ENCODE data around the gene KIAA0513.

The KIAA0513 gene

GRCh38 chr16:85002099-85002541 is 25.5 kb upstream of the KIAA0513 start:
- H3K4me3 ChIP-seq (ENCODE audit: low read depth, low read length, poor library complexity, severe bottlenecking), result no peak overlapping the region
- no peak overlapping the region for H2AFZ ChIP-seq (ENCODE audit: low read length)
- no peaks in the 10 kb centered on the region for H3K36me3 ChIP-seq (ENCODE audit: insufficient read depth, low read length)
- H3K4me1 ChIP-seq (ENCODE audit: insufficient read depth, low read length, severe bottlenecking), result no peaks in the 10 kb centered on the region
- H3K27ac ChIP-seq (ENCODE audit: low read depth, low read length, poor library complexity, severe bottlenecking), result no peak overlapping the region
- H3K9ac ChIP-seq (ENCODE audit: low read length), result no peak overlapping the region
- no peaks in the 10 kb centered on the region for H4K20me1 ChIP-seq (ENCODE audit: insufficient read depth, low read length)
- H3K79me2 ChIP-seq (ENCODE audit: insufficient read depth, low read length), result peaks cover 22% of the 10 kb centered on the region
- H3F3A ChIP-seq (ENCODE audit: insufficient read depth, low read length), result no peaks in the 10 kb centered on the region
- TF ChIP-seq CTCF (IDR thresholded peaks at IDR 0.05; ENCODE audit: low read length), result no peak
- H3K9me3 ChIP-seq (ENCODE audit: low read length), result no peaks in the 10 kb centered on the region
- no peak overlapping the region for H3K4me2 ChIP-seq (ENCODE audit: low read length)
- no peaks in the 10 kb centered on the region for H3K27me3 ChIP-seq (ENCODE audit: insufficient read depth, low read length)
- H3K9me2 ChIP-seq (ENCODE audit: low read depth, low read length), result no peaks in the 10 kb centered on the region

- Histone ChIP-seq H3K4me3 (ENCODE audit: low read depth, low read length, poor library complexity, severe bottlenecking) (no peak overlapping the region), H3K27me3 (ENCODE audit: insufficient read depth, low read length) (no peaks in the 10 kb centered on the region), H3K9ac (ENCODE audit: low read length) (no peak overlapping the region), H3K4me1 (ENCODE audit: insufficient read depth, low read length, severe bottlenecking) (no peaks in the 10 kb centered on the region), H3K9me2 (ENCODE audit: low read depth, low read length) (no peaks in the 10 kb centered on the region), H3K27ac (ENCODE audit: low read depth, low read length, poor library complexity, severe bottlenecking) (no peak overlapping the region), H4K20me1 (ENCODE audit: insufficient read depth, low read length) (no peaks in the 10 kb centered on the region), H3K36me3 (ENCODE audit: insufficient read depth, low read length) (no peaks in the 10 kb centered on the region), H3F3A (ENCODE audit: insufficient read depth, low read length) (no peaks in the 10 kb centered on the region), H2AFZ (ENCODE audit: low read length) (no peak overlapping the region), H3K79me2 (ENCODE audit: insufficient read depth, low read length) (peaks cover 22% of the 10 kb centered on the region), H3K4me2 (ENCODE audit: low read length) (no peak overlapping the region), H3K9me3 (ENCODE audit: low read length) (no peaks in the 10 kb centered on the region)
- TF ChIP-seq EZH2 (IDR thresholded peaks at IDR 0.05; ENCODE audit: borderline replicate concordance, low read length) (no peak), CTCF (IDR thresholded peaks at IDR 0.05; ENCODE audit: low read length) (no peak)
Measured at GRCh38 chr16:85002608-85003007, 25.0 kb upstream of the KIAA0513 start.

GRCh38 chr16:85003076-85003475 is 24.5 kb upstream of the KIAA0513 start:
- Histone ChIP-seq H3K9ac (ENCODE audit: low read length) (no peak overlapping the region), H3K4me3 (ENCODE audit: low read depth, low read length, poor library complexity, severe bottlenecking) (no peak overlapping the region), H2AFZ (ENCODE audit: low read length) (no peak overlapping the region), H3K9me2 (ENCODE audit: low read depth, low read length) (no peaks in the 10 kb centered on the region), H4K20me1 (ENCODE audit: insufficient read depth, low read length) (no peaks in the 10 kb centered on the region), H3K4me1 (ENCODE audit: insufficient read depth, low read length, severe bottlenecking) (no peaks in the 10 kb centered on the region), H3K4me2 (ENCODE audit: low read length) (no peak overlapping the region), H3K36me3 (ENCODE audit: insufficient read depth, low read length) (no peaks in the 10 kb centered on the region), H3K27ac (ENCODE audit: low read depth, low read length, poor library complexity, severe bottlenecking) (no peak overlapping the region), H3K9me3 (ENCODE audit: low read length) (no peaks in the 10 kb centered on the region), H3K79me2 (ENCODE audit: insufficient read depth, low read length) (peaks cover 22% of the 10 kb centered on the region), H3F3A (ENCODE audit: insufficient read depth, low read length) (no peaks in the 10 kb centered on the region), H3K27me3 (ENCODE audit: insufficient read depth, low read length) (no peaks in the 10 kb centered on the region)
- TF ChIP-seq EZH2 (IDR thresholded peaks at IDR 0.05; ENCODE audit: borderline replicate concordance, low read length), result no peak

GRCh38 chr16:85003725-85004586 is 23.6 kb upstream of the KIAA0513 start:
- no peaks in the 10 kb centered on the region for H3F3A ChIP-seq (ENCODE audit: insufficient read depth, low read length)
- no peaks in the 10 kb centered on the region for H4K20me1 ChIP-seq (ENCODE audit: insufficient read depth, low read length)
- H2AFZ ChIP-seq (ENCODE audit: low read length), result no peak overlapping the region
- no peaks in the 10 kb centered on the region for H3K9me2 ChIP-seq (ENCODE audit: low read depth, low read length)
- no peak overlapping the region for H3K9ac ChIP-seq (ENCODE audit: low read length)
- no peak overlapping the region for H3K27ac ChIP-seq (ENCODE audit: low read depth, low read length, poor library complexity, severe bottlenecking)
- no peak overlapping the region for H3K4me3 ChIP-seq (ENCODE audit: low read depth, low read length, poor library complexity, severe bottlenecking)
- no peak overlapping the region for H3K4me2 ChIP-seq (ENCODE audit: low read length)
- H3K79me2 ChIP-seq (ENCODE audit: insufficient read depth, low read length), result peaks cover 18% of the 10 kb centered on the region
- H3K4me1 ChIP-seq (ENCODE audit: insufficient read depth, low read length, severe bottlenecking), result no peaks in the 10 kb centered on the region
- no peak for TF ChIP-seq CTCF (IDR thresholded peaks at IDR 0.05; ENCODE audit: low read length)
- TF ChIP-seq EZH2 (IDR thresholded peaks at IDR 0.05; ENCODE audit: borderline replicate concordance, low read length), result no peak
- H3K27me3 ChIP-seq (ENCODE audit: insufficient read depth, low read length), result no peaks in the 10 kb centered on the region
- H3K9me3 ChIP-seq (ENCODE audit: low read length), result no peaks in the 10 kb centered on the region
- H3K36me3 ChIP-seq (ENCODE audit: insufficient read depth, low read length), result no peaks in the 10 kb centered on the region

Measured in OCI-LY1 (cell line).